HepG2 (cell line): ENCODE results near the gene CSTF1. TPM values are rescaled to one million over a fixed set of nuclear protein-coding genes. Genes with fewer than 3 reads are reported as not detected.

Experiments used
- CREB1 ChIP-seq, 2 experiments: fragments of 450-650 bp in 1 of 2; IDR thresholded peaks; 2 replicates each; pipeline ENCODE4 v1.6.1; 2016 to 2017; ENCODE audit warnings: control low read depth in 1 of 2, mild to moderate bottlenecking in 1 of 2, missing compliant biosample characterization in 1 of 2, missing genetic modification characterization in 1 of 2
- CREB3 ChIP-seq: sonication (generic); formaldehyde crosslinking; IDR thresholded peaks from 2 replicates; pipeline ENCODE4 v1.5.0; 2020; ENCODE audit warnings: missing genetic modification reagents
- ELF1 ChIP-seq: sonication (generic); formaldehyde crosslinking; IDR thresholded peaks from 2 replicates; pipeline ENCODE4 v1.4.0; 2020; ENCODE audit warnings: missing genetic modification reagents
- GPN1 ChIP-seq: sonication (generic); formaldehyde crosslinking; IDR thresholded peaks from 2 replicates; pipeline ENCODE4 v1.5.1; 2020; ENCODE audit warnings: missing genetic modification reagents, borderline replicate concordance
- HIVEP1 ChIP-seq: sonication (generic); formaldehyde crosslinking; IDR thresholded peaks from 2 replicates; pipeline ENCODE4 v1.4.0; 2020; ENCODE audit warnings: mild to moderate bottlenecking, missing genetic modification reagents
- KIAA2018 ChIP-seq: sonication (generic); formaldehyde crosslinking; IDR thresholded peaks from 2 replicates; pipeline ENCODE4 v1.5.0; 2020; ENCODE audit warnings: mild to moderate bottlenecking, missing genetic modification reagents, borderline replicate concordance
- KMT2B ChIP-seq: IDR thresholded peaks from 2 replicates; pipeline ENCODE4 v1.6.1; 2016; ENCODE audit warnings: missing genetic modification reagents, missing compliant biosample characterization
- MIER2 ChIP-seq: IDR thresholded peaks from 2 replicates; pipeline ENCODE4 v1.6.1; 2016; ENCODE audit warnings: missing biosample characterization, missing genetic modification reagents
- MXD1 ChIP-seq: sonication (generic); formaldehyde crosslinking; IDR thresholded peaks from 2 replicates; pipeline ENCODE4 v1.4.0; 2020; ENCODE audit warnings: mild to moderate bottlenecking, missing genetic modification reagents
- PHF5A ChIP-seq: IDR thresholded peaks from one replicate; pipeline ENCODE4 v1.6.1; 2018; ENCODE audit warnings: low read depth, missing genetic modification reagents; ENCODE audit not compliant: unreplicated experiment
- PITX1 ChIP-seq: sonication (generic); formaldehyde crosslinking; IDR thresholded peaks from 2 replicates; pipeline ENCODE4 v1.5.1; 2020; ENCODE audit warnings: mild to moderate bottlenecking, missing genetic modification reagents
- POLR2G ChIP-seq: fragments of 200-400 bp; formaldehyde crosslinking; IDR thresholded peaks from 2 replicates; pipeline ENCODE4 v1.6.1; 2018; ENCODE audit warnings: mild to moderate bottlenecking, low read depth, low read length, moderate library complexity
- SIN3B ChIP-seq: fragments of 150-350 bp; IDR thresholded peaks from 2 replicates; pipeline ENCODE4 v1.6.1; 2014; ENCODE audit warnings: low read length
- SNAI1 ChIP-seq: sonication (generic); formaldehyde crosslinking; IDR thresholded peaks from 2 replicates; pipeline ENCODE4 v1.5.0; 2020; ENCODE audit warnings: mild to moderate bottlenecking, missing genetic modification reagents, borderline replicate concordance
- ZNF296 ChIP-seq: sonication (generic); formaldehyde crosslinking; conservative IDR thresholded peaks from 2 replicates; pipeline ENCODE4 v1.5.0; 2020; ENCODE audit warnings: mild to moderate bottlenecking, missing genetic modification reagents
- ZNF33A ChIP-seq: sonication (generic); formaldehyde crosslinking; IDR thresholded peaks from 2 replicates; pipeline ENCODE4 v1.5.1; 2020; ENCODE audit warnings: missing genetic modification reagents, mild to moderate bottlenecking, moderate library complexity, borderline replicate concordance
- ZNF451 ChIP-seq: sonication (generic); formaldehyde crosslinking; IDR thresholded peaks from 2 replicates; pipeline ENCODE4 v1.5.0; 2020; ENCODE audit warnings: mild to moderate bottlenecking, missing genetic modification reagents
- ZNF503 ChIP-seq: sonication (generic); formaldehyde crosslinking; IDR thresholded peaks from 2 replicates; pipeline ENCODE4 v1.4.0; 2020; ENCODE audit warnings: missing genetic modification reagents
- ZNF615 ChIP-seq: sonication (generic); formaldehyde crosslinking; IDR thresholded peaks from 2 replicates; pipeline ENCODE4 v1.5.0; 2020; ENCODE audit warnings: mild to moderate bottlenecking, missing genetic modification reagents, borderline replicate concordance
- ZNF670 ChIP-seq: sonication (generic); formaldehyde crosslinking; IDR thresholded peaks from 2 replicates; pipeline ENCODE4 v1.8.0; 2022; ENCODE audit warnings: mild to moderate bottlenecking, missing genetic modification reagents, borderline replicate concordance
- polyA plus RNA-seq, 8 experiments: library from polyadenylated mRNA; depleted of rRNA in 3 of 8; stranded (reverse) in 7 of 8; unstranded in 1 of 8; fragments of >200 nt; fragmentation: Illumina TruSeq in 4 of 8; extraction: Trizol in 4 of 8; gene quantifications; 2 replicates each; pipeline versions ENCODE4 v1.2.1 to v1.2.3, GENCODE V29; 2011 to 2016; ENCODE audit warnings: low read depth in 4 of 8, missing spikeins in 1 of 8, mixed read lengths in 1 of 8; ENCODE audit not compliant: insufficient read depth in 1 of 8
- total RNA-seq, 5 experiments: library from RNA; depleted of rRNA; stranded (reverse); fragments of >200 nt; fragmentation: Illumina TruSeq; extraction: Trizol; gene quantifications; 2 replicates each; pipeline ENCODE4 v1.2.3, GENCODE V29; 2016; ENCODE audit warnings: low read depth in 1 of 5

Gene CSTF1
- total and polyA plus RNA-seq, 2 of the 13 experiments (the other 11 are each of a cell fraction or from before 2014, with no cell fraction given), result 70.9 to 100 TPM

DNA sequence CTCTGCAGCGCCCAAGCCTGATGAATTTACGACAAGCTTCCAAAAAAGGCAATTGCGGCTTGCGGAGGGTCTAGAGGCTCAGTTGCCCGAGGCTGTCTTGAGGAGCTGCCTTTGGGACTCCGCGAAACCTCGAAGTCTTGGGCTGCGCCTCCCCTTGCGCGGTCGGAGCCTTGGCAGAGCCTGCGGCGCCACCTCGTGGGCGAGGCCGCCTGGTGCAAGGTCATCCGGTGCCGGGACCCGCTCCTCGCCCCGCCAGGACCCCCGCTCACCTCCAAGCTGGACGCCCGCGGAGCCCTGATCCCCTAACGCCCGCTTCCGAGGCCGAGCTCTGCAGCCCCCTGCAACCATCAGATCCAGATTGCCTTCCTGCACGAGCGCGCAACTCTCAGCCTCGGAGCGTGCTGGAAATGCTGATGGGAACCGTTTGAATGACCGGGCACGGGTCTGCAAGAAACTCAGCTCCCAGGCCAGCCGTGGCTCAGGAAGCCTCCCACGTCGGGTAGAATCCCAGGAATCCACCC is 48.5 kb upstream of the CSTF1 start (continued):
- no peak for TF ChIP-seq KIAA2018 (CRISPR knock-in tag)
- 0 out of 2 replicates have a peak, but pooled peaks have one; percentile 43 for TF ChIP-seq MXD1 (CRISPR knock-in tag)
- TF ChIP-seq ZNF451 (CRISPR knock-in tag), result no peak
- TF ChIP-seq PITX1 (CRISPR knock-in tag), result peak; percentile 51; the same call in 1 of the 2 replicates
- TF ChIP-seq ZNF615, result no peak
- TF ChIP-seq ZNF33A (CRISPR knock-in tag), result no peak
- TF ChIP-seq POLR2G, result no peak
- peak; percentile 27; the same call in 1 of the 2 replicates for TF ChIP-seq HIVEP1 (CRISPR knock-in tag)
- TF ChIP-seq GPN1 (CRISPR knock-in tag), result no peak
- TF ChIP-seq CREB1 (IDR thresholded peaks at IDR 0.05), result no peak
- no peak for TF ChIP-seq CREB1 (CRISPR knock-in tag; IDR thresholded peaks at IDR 0.05)
- no peak for TF ChIP-seq CREB3 (CRISPR knock-in tag)
- TF ChIP-seq MIER2, result no peak
- no peak for TF ChIP-seq ZNF296 (CRISPR knock-in tag)
- no peak for TF ChIP-seq PHF5A (CRISPR knock-in tag)
- TF ChIP-seq ELF1 (CRISPR knock-in tag), result no peak
- no peak for TF ChIP-seq ZNF503 (CRISPR knock-in tag)
- TF ChIP-seq ZNF670, result no peak
- TF ChIP-seq SIN3B, result no peak
- no peak for TF ChIP-seq SNAI1 (CRISPR knock-in tag)
- no peak for TF ChIP-seq KMT2B
